Measurements from ENCODE around the gene SCIMP.
"Not testable (repeated sequence)": the region's sequence is repeated elsewhere in the genome, so short reads cannot be mapped to it uniquely, and the experiment has no call there.

Gene SCIMP

GRCh38 chr17:5237541-5238016 lies 2.9 kb upstream of the SCIMP start:
- DNase-seq, result no peak

- DNase-seq, result no peak
Observed at GRCh38 chr17:5236938-5237540, 2.4 kb upstream of the SCIMP start.

- not testable (repeated sequence) for DNase-seq
Observed at GRCh38 chr17:5233492-5233891, 1.2 kb downstream of the SCIMP start.

- DNase-seq, result no peak
Observed at GRCh38 chr17:5226940-5227878, 7.5 kb downstream of the SCIMP start.

GRCh38 chr17:5225668-5226457 lies 8.8 kb downstream of the SCIMP start:
- DNase-seq, result no peak

- not testable (repeated sequence) for DNase-seq
Observed at GRCh38 chr17:5221912-5222311, 12.7 kb downstream of the SCIMP start.

GRCh38 chr17:5220074-5220473 lies 14.6 kb downstream of the SCIMP start:
- DNase-seq, result no peak

GRCh38 chr17:5219536-5219935 lies 15.1 kb downstream of the SCIMP start:
- no peak for DNase-seq

GRCh38 chr17:5217562-5217961 lies 17.1 kb downstream of the SCIMP start:
- not testable (repeated sequence) for DNase-seq

- no peak for DNase-seq
Observed at GRCh38 chr17:5211458-5211857, 23.2 kb downstream of the SCIMP start.

GRCh38 chr17:5210614-5211252 lies 23.9 kb downstream of the SCIMP start:
- DNase-seq, result no peak

GRCh38 chr17:5210091-5210490 lies 24.6 kb downstream of the SCIMP start:
- no peak for DNase-seq

- DNase-seq, result no peak
Observed at GRCh38 chr17:5209396-5209795, 25.3 kb downstream of the SCIMP start.

GRCh38 chr17:5203908-5204294 lies 30.8 kb downstream of the SCIMP start:
- DNase-seq, result no peak

- no peak for DNase-seq
Observed at GRCh38 chr17:5203178-5203907, 31.3 kb downstream of the SCIMP start.

GRCh38 chr17:5201011-5201410 lies 33.6 kb downstream of the SCIMP start:
- no peak for DNase-seq

GRCh38 chr17:5200360-5200759 lies 34.3 kb downstream of the SCIMP start:
- no peak for DNase-seq

GRCh38 chr17:5198472-5198871 lies 36.2 kb downstream of the SCIMP start:
- DNase-seq, result no peak

- DNase-seq, result no peak
Observed at GRCh38 chr17:5194346-5194745, 40.3 kb downstream of the SCIMP start.

- DNase-seq, result peak; percentile 95
Observed at GRCh38 chr17:5191541-5192417, 42.9 kb downstream of the SCIMP start, which contains the start of gene ZNF594. Gene ZNF594, minus strand, starts transcription at chr17:5191868. Its CDS starts 7,612 bp downstream, at chr17:5184256.

GRCh38 chr17:5184288-5184687 lies 50.4 kb downstream of the SCIMP start:
- DNase-seq, result no peak
